A549 treated with RU486 at 1 μM for 4 hours (cell line): ENCODE results near the gene AGO3. TPM values are rescaled to one million over a fixed set of nuclear protein-coding genes. Genes with fewer than 3 reads are reported as not detected.

Experiments
- total RNA-seq: library from RNA; stranded (reverse); fragments of 200-300 nt; extraction: Qiagen RNA extraction; gene quantifications from 5 replicates; pipeline ENCODE4 v1.2.3, GENCODE V29; 2022; ENCODE audit warnings: low read depth

Gene AGO3
- 6.3 to 9.3 TPM (median 8.1 TPM) in 5 replicates for total RNA-seq

DNA sequence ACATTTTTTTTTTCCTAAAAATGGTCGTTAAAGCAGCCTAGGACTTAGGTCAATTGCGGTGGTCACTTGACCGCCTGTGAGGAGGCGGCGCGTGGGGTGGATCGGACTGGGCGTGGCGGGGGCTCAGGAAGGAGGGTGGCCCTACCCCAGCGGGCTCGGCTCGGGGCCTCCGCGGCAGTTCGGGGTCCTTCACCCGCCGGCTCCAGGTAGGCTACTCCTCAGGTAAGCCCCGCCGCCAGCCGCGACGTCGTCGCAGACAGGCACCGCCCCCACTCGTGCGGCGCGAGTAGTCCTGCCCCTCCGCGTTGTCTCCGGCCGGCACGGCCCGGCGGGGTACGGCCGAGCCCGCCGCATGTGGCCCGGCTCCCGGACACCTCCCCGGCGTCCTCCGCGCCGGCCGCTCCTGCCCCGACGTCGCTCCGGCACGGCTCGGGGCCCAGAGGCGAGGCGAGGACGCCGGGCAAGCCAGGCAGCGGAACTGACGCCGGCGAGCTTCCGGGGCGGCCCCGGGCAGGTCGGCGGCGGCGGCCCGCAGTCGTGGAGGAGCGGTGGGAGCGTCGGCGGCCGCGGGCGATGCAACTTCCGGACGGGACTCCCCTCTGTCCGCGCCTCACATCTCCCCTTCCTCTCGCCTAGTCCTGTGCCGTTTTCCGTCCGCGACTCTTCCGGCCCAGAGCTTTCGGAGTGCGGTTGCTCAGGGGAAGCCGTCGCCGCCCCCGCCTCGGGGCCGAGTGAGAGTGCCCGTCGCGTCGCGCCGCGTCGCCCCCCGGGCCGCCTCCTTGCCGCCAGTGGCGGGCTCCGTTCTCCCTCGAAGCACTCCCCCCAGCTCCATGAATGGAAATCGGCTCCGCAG, at the start of gene AGO3:
Gene AGO3 (plus strand): TSS at position 513 of the 853 bp plus-strand sequence. CDS start 322 bp downstream, at position 835.

DNA sequence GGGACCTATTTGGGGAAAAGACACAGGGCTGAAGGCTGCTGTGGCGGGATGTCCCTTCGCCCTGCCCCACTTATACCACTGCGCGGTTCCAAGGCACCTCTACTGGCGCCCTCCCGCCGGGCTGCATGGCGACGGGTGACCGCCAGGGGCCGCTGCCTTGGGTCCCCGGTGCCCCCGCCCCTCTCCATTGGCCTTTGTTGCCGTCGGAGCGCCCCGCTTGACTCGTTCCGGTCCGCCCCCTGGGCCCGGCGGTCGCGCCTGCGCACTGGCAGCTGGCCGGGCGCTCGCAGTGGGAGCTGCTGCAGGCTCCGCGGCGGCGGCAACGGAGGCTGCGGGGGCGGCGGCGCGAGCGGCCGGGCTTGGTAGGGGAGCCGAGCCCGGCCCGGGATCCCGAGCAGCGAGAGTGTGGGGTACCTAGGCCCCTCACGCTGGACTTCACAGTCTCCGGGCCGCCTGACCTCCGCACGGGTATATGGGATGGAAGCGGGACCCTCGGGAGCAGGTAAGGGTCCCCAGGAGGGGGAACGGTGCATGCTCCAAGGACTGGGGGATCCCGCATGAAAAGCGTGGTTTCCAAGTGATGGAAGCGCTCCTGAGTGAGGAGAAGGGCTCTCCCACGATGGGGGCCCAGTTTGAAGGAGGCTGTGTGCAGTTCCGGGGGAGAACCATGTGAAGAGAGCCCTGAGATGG, 47.8 kb upstream of the AGO3 start, which contains the start of gene AGO1:
Gene AGO1 (plus strand): TSS at position 265 of the 690 bp plus-strand sequence. CDS start 213 bp downstream, at position 478.

DNA sequence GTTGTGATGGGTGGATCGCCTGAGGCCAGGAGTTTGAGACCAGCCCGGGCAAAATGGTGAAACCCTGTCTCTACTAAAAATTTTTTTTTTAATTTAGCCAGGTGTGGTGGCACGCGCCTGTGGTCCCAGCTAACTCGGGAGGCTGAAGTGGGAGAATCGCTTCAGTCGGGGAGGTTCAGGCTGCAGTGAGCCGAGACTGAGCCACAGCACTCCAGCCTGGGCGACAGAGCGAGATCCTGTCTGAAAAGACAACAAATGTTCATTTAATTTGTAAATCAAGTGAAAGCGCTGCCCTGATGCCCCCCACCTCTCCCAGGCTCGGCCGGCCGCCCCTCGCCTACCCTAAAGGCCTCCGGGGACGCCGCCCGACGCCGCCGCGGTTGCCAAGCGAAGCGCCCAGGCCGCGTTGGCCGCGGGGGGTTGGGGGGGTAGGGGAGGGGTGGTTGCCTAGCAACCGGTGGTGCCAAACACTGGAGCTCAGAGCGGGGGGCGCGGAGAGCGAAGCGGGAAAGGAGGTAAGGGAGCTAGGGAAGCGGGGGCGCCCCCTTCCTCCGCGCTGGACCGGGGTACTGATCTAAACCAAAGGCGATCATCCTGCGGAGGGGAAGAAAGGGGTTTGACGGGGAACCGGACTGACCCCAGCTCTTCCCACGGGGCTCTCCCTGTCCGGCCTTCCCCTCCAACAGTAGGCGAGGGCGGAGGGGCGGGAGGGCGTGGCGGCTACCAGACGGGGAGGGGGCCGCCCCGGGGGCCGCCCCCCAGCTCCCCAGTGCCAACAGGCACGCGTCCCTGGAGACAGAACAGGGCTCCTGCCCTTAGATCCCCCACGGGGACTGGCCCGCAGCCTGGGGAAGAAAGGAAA, 153.0 kb downstream of the AGO3 start, which contains the start of gene TEKT2:
Gene TEKT2 (plus strand): TSS at position 460 of the 862 bp plus-strand sequence. CDS start 828 bp downstream, outside the sequence.

DNA sequence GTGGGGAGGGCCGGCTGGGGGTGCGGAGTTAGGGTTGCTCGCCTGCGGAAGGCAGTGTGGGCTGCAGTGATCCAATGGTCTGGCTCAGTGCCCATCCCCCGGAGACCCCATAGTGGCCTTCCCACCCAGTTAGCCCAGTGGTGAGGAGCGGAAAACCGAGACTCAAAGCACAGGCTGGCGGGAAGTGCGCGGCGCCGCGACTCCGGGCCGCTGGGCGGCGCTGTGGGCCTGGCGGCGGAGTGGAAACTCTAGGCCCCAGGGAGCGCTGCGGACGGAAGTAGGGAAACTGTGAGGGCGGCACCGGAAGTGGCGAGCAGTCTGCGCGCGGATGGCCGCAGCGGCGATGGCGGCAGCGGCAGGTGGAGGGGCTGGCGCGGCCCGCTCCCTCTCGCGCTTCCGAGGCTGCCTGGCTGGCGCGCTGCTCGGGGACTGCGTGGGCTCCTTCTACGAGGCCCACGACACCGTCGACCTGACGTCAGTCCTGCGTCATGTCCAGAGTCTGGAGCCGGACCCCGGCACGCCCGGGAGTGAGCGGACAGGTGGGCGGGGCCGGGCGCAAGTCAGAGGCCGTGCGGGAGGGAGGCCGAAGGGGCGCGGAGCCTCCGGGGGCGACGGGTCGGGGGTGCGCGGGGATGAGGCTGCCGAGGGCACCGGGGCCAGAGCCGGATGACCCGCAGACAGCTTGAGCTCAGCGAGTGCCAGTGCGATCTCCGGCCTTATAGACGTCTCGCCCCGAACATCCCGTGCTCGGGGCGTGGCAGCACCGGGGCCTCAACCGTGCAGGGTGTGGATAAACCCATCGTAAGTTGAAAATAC, 157.9 kb downstream of the AGO3 start, which contains the start of gene ADPRS:
Gene ADPRS (plus strand): TSS at position 316 of the 816 bp plus-strand sequence. CDS start 13 bp downstream, at position 329.

Other genes starting within 250 kb of the AGO3 start
- gene C1orf216, start 212.2 kb upstream of the AGO3 start, total RNA-seq, result 10.9 to 15.9 TPM (median 14.4 TPM) in 5 replicates
- gene CLSPN, start 161.1 kb upstream of the AGO3 start, total RNA-seq, result 7.2 to 15.1 TPM (median 11.0 TPM) in 5 replicates
- 2.3 to 4.0 TPM (median 3.2 TPM) in 5 replicates for gene AGO4, start 123.1 kb upstream of the AGO3 start, total RNA-seq
- gene AGO1, start 47.9 kb upstream of the AGO3 start, total RNA-seq, result 3.2 to 4.9 TPM (median 3.9 TPM) in 5 replicates
- not detected in 5 replicates for gene TEKT2, start 153.0 kb downstream of the AGO3 start, total RNA-seq
- gene ADPRS, start 157.8 kb downstream of the AGO3 start, total RNA-seq, result 21.0 to 28.6 TPM (median 25.8 TPM) in 5 replicates
- gene COL8A2, start 194.1 kb downstream of the AGO3 start, total RNA-seq, result 0.06 to 0.12 TPM (median 0.08 TPM) in 5 replicates
- 72.4 to 89.8 TPM (median 76.6 TPM) in 5 replicates for gene TRAPPC3, start 218.4 kb downstream of the AGO3 start, total RNA-seq
- 109 to 154 TPM (median 121 TPM) in 5 replicates for gene MAP7D1, start 225.1 kb downstream of the AGO3 start, total RNA-seq